ENCODE measurements around the gene COG3.

The COG3 gene

GRCh38 chr13:45446181-45446580 is 18.6 kb upstream of the COG3 start:
- TF ChIP-seq CTCF (IDR thresholded peaks at IDR 0.05; ENCODE audit: extremely low read depth, insufficient read depth, missing control alignments) = no peak
- in situ Hi-C loops (cut with MboI; ENCODE audit: low pct_unique_long_range_greater_than_20kb, low sequenced_read_pairs, unreplicated experiment) = no loop called here
- no peak for DNase-seq (ENCODE audit: low spot score)

- TF ChIP-seq CTCF (IDR thresholded peaks at IDR 0.05; ENCODE audit: extremely low read depth, insufficient read depth, missing control alignments) = no peak
- no peak for DNase-seq (ENCODE audit: low spot score)
- in situ Hi-C loops (cut with MboI; ENCODE audit: low pct_unique_long_range_greater_than_20kb, low sequenced_read_pairs, unreplicated experiment) = no loop called here
These were observed 17.6 kb upstream of the COG3 start for GRCh38 chr13:45447050-45447661.

- no peak for TF ChIP-seq CTCF (IDR thresholded peaks at IDR 0.05; ENCODE audit: extremely low read depth, insufficient read depth, missing control alignments)
- in situ Hi-C loops (cut with MboI; ENCODE audit: low pct_unique_long_range_greater_than_20kb, low sequenced_read_pairs, unreplicated experiment) = no loop called here
- DNase-seq (ENCODE audit: low spot score) = no peak
These were observed 15.7 kb upstream of the COG3 start for GRCh38 chr13:45448965-45449559.

- in situ Hi-C loops (cut with MboI; ENCODE audit: low pct_unique_long_range_greater_than_20kb, low sequenced_read_pairs, unreplicated experiment) = no loop called here
- TF ChIP-seq CTCF (IDR thresholded peaks at IDR 0.05; ENCODE audit: extremely low read depth, insufficient read depth, missing control alignments) = no peak
- no peak for DNase-seq (ENCODE audit: low spot score)
These were observed 13.5 kb upstream of the COG3 start for GRCh38 chr13:45451282-45451681.

GRCh38 chr13:45454204-45454603 is 10.5 kb upstream of the COG3 start:
- DNase-seq (ENCODE audit: low spot score) = no peak
- in situ Hi-C loops (cut with MboI; ENCODE audit: low pct_unique_long_range_greater_than_20kb, low sequenced_read_pairs, unreplicated experiment) = no loop called here
- no peak for TF ChIP-seq CTCF (IDR thresholded peaks at IDR 0.05; ENCODE audit: extremely low read depth, insufficient read depth, missing control alignments)

GRCh38 chr13:45456196-45456972 is 8.4 kb upstream of the COG3 start:
- in situ Hi-C loops (cut with MboI; ENCODE audit: low pct_unique_long_range_greater_than_20kb, low sequenced_read_pairs, unreplicated experiment) = no loop called here
- DNase-seq (ENCODE audit: low spot score) = no peak
- no peak for TF ChIP-seq CTCF (IDR thresholded peaks at IDR 0.05; ENCODE audit: extremely low read depth, insufficient read depth, missing control alignments)

All from GM13977 (cell line).